Psoas muscle (tissue), 8 donors: ENCODE results near the gene KRTAP10-6. TPM values are rescaled to one million over a fixed set of nuclear protein-coding genes. Genes with fewer than 3 reads are reported as not detected.

Source experiments
- ATAC-seq, 4 donors: fragments of 200-7000 bp; cut with Tn5 transposase; one replicate each; pipeline ENCODE4 v1.9.1; 2020; ENCODE audit warnings: moderate library complexity in 3 of 4, mild to moderate bottlenecking in 2 of 4
- DNase-seq, 2 donors: peaks; one replicate each; pipeline ENCODE4 v3.0.0-alpha.2; 2020
- H3K27ac ChIP-seq: fragments of 200-600 bp; one replicate; pipeline ENCODE4 v1.8.0; 2022
- H3K27me3 ChIP-seq, 3 donors: fragments of 200-600 bp in 1 of 3; one replicate each; pipeline versions ENCODE4 v1.6.1 to v1.8.0; 2013 to 2022; ENCODE audit warnings: low read length in 2 of 3, mild to moderate bottlenecking in 2 of 3, moderate library complexity in 1 of 3; ENCODE audit not compliant: insufficient read depth in 3 of 3
- H3K36me3 ChIP-seq, 2 donors: fragments of 200-600 bp in 1 of 2; one replicate each; pipeline versions ENCODE4 v1.6.1 to v1.8.0; 2013 to 2022; ENCODE audit warnings: low read depth in 1 of 2, mild to moderate bottlenecking in 1 of 2, moderate library complexity in 1 of 2; ENCODE audit not compliant: insufficient read depth in 1 of 2
- H3K4me1 ChIP-seq: fragments of 200-600 bp; one replicate; pipeline ENCODE4 v1.8.0; 2022
- H3K4me3 ChIP-seq: fragments of 200-600 bp; one replicate; pipeline ENCODE4 v1.8.0; 2022; ENCODE audit warnings: mild to moderate bottlenecking
- H3K9me3 ChIP-seq: fragments of 200-600 bp; one replicate; pipeline ENCODE4 v1.8.0; 2022
- WGBS, 3 donors: extraction: QIAGEN DNeasy Blood & Tissue Kit; methylation state at CpG; one replicate each; pipeline versions ENCODE4 v1.1.6 to v1.1.7; 2013; 5-methylcytosine and 5-hydroxymethylcytosine counted together
- intact Hi-C, 2 donors: fragments of 100-400 bp; cut with DNase I; formaldehyde crosslinking; loops; one replicate each; pipeline versions ENCODE4 v1.11.0 to v1.14.2; 2022
- polyA plus RNA-seq, 3 donors: library from polyadenylated mRNA; stranded (reverse); fragments of 200-250 nt; gene quantifications; one replicate each; pipeline ENCODE4 v1.2.3, GENCODE V29; 2013
- total RNA-seq, 4 donors: library from RNA; stranded (reverse); fragmentation: NEBNext Ultra II Directional in 2 of 4; extraction: Animal tissue kit (Norgen Biotek cat#: 25700) in 2 of 4; gene quantifications; one replicate each; pipeline versions ENCODE4 v1.2.1 to v1.2.4, GENCODE V29; 2021 to 2023
- TF ChIP-seq, protein P1 (sequence below): fragments of 200-600 bp; IDR thresholded peaks from one replicate; pipeline ENCODE4 v1.8.0; 2022; ENCODE audit warnings: antibody characterized with exemption
- donor health status: healthy with polysubstance abuse.
- donor health status: DM: no; HTN: no; CAD: no; lungs with moderate emphysema.
- donor health status: Bipolar disorder and iron deficiency.
- donor health status: healthy.
- donor health status: DM: yes; HTN: yes; CAD: no.
- donor health status: DM: no; HTN: no; CAD: no.
- donor health status: DM: no; HTN: no; CAD: no.
- donor health status: DM: yes; HTN: yes; CAD: no.

The KRTAP10-6 gene
- total and polyA plus RNA-seq, 7 donors = not detected

DNA sequence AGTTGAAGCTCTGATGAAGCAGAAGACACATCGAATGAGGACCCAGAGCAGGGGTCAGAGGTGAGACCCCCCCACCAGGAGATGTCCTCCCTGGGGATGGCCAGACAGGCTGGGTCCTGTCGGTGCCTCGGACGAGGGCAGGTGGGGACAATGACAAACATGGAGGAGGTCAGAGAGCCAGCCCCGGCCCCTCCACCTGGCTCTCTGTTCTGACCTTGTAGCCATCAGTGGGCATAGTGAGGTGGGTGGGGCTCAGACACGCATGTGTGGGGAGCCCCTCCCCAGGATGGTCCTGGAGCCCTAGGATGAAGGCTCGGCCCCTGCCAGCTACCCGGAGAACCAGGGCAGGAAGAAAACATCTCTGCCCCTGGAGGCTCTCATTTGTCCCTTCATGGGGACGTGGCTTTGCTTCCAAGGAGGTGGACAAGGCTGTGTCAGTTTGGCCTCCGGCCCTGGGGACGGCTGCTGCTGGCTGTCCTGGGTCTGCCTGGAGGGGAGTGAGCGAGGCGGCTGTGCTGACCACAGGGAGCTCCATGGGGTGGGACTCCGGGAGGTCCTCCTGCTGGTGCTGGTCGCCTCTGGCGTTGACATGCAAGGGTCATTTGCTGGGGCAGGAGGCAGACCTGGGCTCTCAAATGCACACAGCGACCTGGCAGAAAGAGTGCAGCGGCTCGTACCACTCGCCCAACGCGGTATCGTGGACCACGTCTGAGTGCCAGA lies 2.6 kb downstream of the KRTAP10-6 start:
- Histone ChIP-seq H3K27ac (no peak overlapping the region), H3K9me3 (no peaks in the 10 kb centered on the region), H3K36me3 (no peaks in the 10 kb centered on the region), H3K4me1 (no peaks in the 10 kb centered on the region), H3K4me3 (no peak overlapping the region), H3K27me3 (peaks cover 0 to 41% (median 16%) of the 10 kb centered on the region in 3 donors)
- ATAC-seq (no peak), DNase-seq (no peak)
- 57 to 66% (median 60%) methylated on average over 22 to 24 of the region's 24 CpGs for WGBS, 3 donors
- TF ChIP-seq, protein P1, sequence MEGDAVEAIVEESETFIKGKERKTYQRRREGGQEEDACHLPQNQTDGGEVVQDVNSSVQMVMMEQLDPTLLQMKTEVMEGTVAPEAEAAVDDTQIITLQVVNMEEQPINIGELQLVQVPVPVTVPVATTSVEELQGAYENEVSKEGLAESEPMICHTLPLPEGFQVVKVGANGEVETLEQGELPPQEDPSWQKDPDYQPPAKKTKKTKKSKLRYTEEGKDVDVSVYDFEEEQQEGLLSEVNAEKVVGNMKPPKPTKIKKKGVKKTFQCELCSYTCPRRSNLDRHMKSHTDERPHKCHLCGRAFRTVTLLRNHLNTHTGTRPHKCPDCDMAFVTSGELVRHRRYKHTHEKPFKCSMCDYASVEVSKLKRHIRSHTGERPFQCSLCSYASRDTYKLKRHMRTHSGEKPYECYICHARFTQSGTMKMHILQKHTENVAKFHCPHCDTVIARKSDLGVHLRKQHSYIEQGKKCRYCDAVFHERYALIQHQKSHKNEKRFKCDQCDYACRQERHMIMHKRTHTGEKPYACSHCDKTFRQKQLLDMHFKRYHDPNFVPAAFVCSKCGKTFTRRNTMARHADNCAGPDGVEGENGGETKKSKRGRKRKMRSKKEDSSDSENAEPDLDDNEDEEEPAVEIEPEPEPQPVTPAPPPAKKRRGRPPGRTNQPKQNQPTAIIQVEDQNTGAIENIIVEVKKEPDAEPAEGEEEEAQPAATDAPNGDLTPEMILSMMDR = no peak
- intact Hi-C loops = no loop called here

DNA sequence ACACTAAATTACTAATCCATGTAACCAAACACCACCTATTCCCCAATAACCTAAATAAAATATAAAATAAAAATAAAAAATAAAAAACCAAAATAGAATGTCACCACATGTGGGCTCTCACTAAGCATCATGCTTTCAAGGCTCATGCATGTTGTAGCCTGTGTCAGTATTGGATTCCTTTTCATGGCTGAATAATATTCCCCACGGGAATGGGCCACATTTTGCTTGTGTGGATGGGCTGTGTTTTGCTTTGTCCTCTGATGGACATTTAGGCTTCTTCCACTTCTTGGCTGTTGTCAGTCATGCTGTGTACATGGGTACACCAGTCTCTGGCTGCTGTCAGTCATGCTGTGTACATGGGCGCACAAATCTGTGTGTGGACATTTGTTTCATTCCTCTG lies 3.2 kb downstream of the KRTAP10-6 start:
- DNase-seq (no peak), ATAC-seq (no peak)
- intact Hi-C loops = no loop called here
- no peaks in the 10 kb centered on the region for H3K9me3 ChIP-seq
- 94 to 95% (median 94%) methylated on average over 2 of the region's 2 CpGs for WGBS, 3 donors
- H3K4me3 ChIP-seq = no peak overlapping the region
- H3K36me3 ChIP-seq = no peaks in the 10 kb centered on the region
- H3K27me3 ChIP-seq = peaks cover 3 to 43% (median 14%) of the 10 kb centered on the region in 3 donors
- TF ChIP-seq, protein P1 = no peak
- no peak overlapping the region for H3K27ac ChIP-seq
- no peaks in the 10 kb centered on the region for H3K4me1 ChIP-seq

DNA sequence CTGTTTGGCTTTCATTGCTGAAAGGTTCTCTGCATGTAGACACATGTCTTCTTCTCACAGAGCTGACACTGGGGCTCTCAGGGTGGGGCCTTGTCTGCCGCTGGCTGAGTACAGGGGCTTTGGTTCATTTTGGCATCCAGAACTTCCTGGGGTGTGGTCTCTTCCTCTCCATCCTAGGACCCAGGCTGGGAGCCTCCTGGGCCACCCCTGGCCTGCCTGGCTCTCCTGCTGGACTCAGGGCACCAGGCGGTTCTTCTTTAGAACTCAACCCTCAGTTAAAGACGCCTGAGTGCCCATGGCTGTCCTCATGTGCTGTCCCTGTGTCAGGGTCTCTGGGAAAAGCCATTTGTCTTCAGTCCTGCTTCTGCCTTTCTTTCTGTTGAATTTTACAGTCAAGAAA lies 6.4 kb downstream of the KRTAP10-6 start:
- ATAC-seq (no peak), DNase-seq (no peak)
- H3K36me3 ChIP-seq = no peaks in the 10 kb centered on the region
- intact Hi-C loops = no loop called here
- H3K4me1 ChIP-seq = no peaks in the 10 kb centered on the region
- no peak overlapping the region for H3K27ac ChIP-seq
- H3K4me3 ChIP-seq = no peak overlapping the region
- WGBS, 3 donors = 61 to 71% (median 68%) methylated on average over 3 of the region's 3 CpGs
- H3K27me3 ChIP-seq = peaks cover 7 to 49% (median 20%) of the 10 kb centered on the region in 3 donors
- peaks cover 4% of the 10 kb centered on the region for H3K9me3 ChIP-seq
- TF ChIP-seq, protein P1 = no peak

DNA sequence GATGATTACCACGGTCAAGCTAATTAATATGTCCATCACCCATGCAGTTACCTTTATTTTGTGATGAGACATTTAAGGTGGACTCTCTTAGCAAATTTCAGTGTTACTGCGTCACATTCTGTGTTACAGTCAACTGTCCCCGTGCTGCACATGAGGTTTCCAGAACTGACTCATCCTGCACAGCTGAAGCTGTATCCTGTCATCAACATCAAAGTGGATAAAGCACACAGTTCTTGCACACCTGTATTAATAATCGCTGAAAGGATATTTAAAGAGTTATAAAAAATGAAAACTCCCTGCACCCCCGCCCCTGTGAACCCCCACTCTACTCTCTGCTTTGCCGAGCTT lies 8.5 kb downstream of the KRTAP10-6 start:
- no peaks in the 10 kb centered on the region for H3K4me1 ChIP-seq
- ATAC-seq (no peak), DNase-seq (no peak)
- no peaks in the 10 kb centered on the region for H3K36me3 ChIP-seq
- peaks cover 4% of the 10 kb centered on the region for H3K9me3 ChIP-seq
- intact Hi-C loops = no loop called here
- no peak overlapping the region for H3K27ac ChIP-seq
- WGBS, 3 donors = 68 to 76% (median 69%) methylated on average over 6 of the region's 6 CpGs
- TF ChIP-seq, protein P1 = no peak
- peaks cover 7 to 40% (median 13%) of the 10 kb centered on the region in 3 donors for H3K27me3 ChIP-seq
- H3K4me3 ChIP-seq = no peak overlapping the region
